Naive thymus-derived CD4-positive, alpha-beta T cell (primary cell): ENCODE measurements around the gene BCL7A. TPM values are rescaled to one million over a fixed set of nuclear protein-coding genes. Genes with fewer than 3 reads are reported as not detected.

Experiments
- ATAC-seq: fragments of 150-1000 bp; cut with Tn5 transposase; 2 replicates; pipeline ENCODE4 v1.10.0; 2021; ENCODE audit warnings: mild to moderate bottlenecking, moderate library complexity
- CTCF ChIA-PET: fragments of 350-600 bp; sonication (Branson Sonifier 250); formaldehyde crosslinking; loops from one replicate; lab custom pipeline; 2021; ENCODE audit warnings: antibody characterized with exemption; lab: Charles Lee
- POLR2A ChIA-PET: fragments of 350-600 bp; sonication (Branson Sonifier 250); formaldehyde crosslinking; loops from one replicate; lab custom pipeline; 2021; ENCODE audit warnings: antibody characterized with exemption, inconsistent platforms; lab: Charles Lee
- DNase-seq, 9 donors: peaks; one replicate each; pipeline versions ENCODE4 v3.0.0 to v3.0.0-alpha.2; 2020 to 2022; ENCODE audit warnings: mixed read lengths in 1 of 9
- H3K27ac ChIP-seq: one replicate; pipeline ENCODE4 v1.7.0; 2013; ENCODE audit warnings: mild to moderate bottlenecking, low read depth, low read length, moderate library complexity
- H3K27me3 ChIP-seq, 2 donors: one replicate each; pipeline ENCODE4 v1.7.0; 2013; ENCODE audit warnings: low read length in 2 of 2, mild to moderate bottlenecking in 2 of 2, moderate library complexity in 2 of 2; ENCODE audit not compliant: control insufficient read depth in 2 of 2, insufficient read depth in 2 of 2
- H3K36me3 ChIP-seq, 3 experiments: 1 replicate in 2 of 3; 2 replicates in 1 of 3; pipeline ENCODE4 v1.7.0; 2013; ENCODE audit warnings: low read length in 3 of 3, mild to moderate bottlenecking in 3 of 3, moderate library complexity in 1 of 3; ENCODE audit not compliant: insufficient read depth in 3 of 3, control insufficient read depth in 2 of 3
- H3K4me1 ChIP-seq, 2 donors: one replicate each; pipeline ENCODE4 v1.7.0; 2013; ENCODE audit warnings: low read length in 2 of 2, mild to moderate bottlenecking in 2 of 2, moderate library complexity in 1 of 2; ENCODE audit not compliant: control insufficient read depth in 2 of 2, insufficient read depth in 2 of 2
- H3K4me3 ChIP-seq: 2 replicates; pipeline ENCODE4 v1.7.0; 2013; ENCODE audit warnings: mild to moderate bottlenecking, low read length
- H3K9me3 ChIP-seq, 3 experiments: 1 replicate in 2 of 3; 2 replicates in 1 of 3; pipeline ENCODE4 v1.7.0; 2013; ENCODE audit warnings: low read length in 3 of 3; ENCODE audit not compliant: control insufficient read depth in 2 of 3
- H3K27ac Mint-ChIP-seq, 9 donors: one replicate each; pipeline ENCODE4 v1.8.0; 2020 to 2022; ENCODE audit warnings: mixed read lengths in 9 of 9, mild to moderate bottlenecking in 8 of 9, moderate library complexity in 5 of 9, inconsistent platforms in 2 of 9
- H3K27me3 Mint-ChIP-seq, 5 donors: one replicate each; pipeline ENCODE4 v1.8.0; 2021 to 2022; ENCODE audit warnings: mixed read lengths in 5 of 5, mild to moderate bottlenecking in 1 of 5
- H3K36me3 Mint-ChIP-seq, 5 donors: one replicate each; pipeline ENCODE4 v1.8.0; 2020 to 2022; ENCODE audit warnings: mixed read lengths in 5 of 5, mild to moderate bottlenecking in 3 of 5, inconsistent platforms in 1 of 5
- H3K4me1 Mint-ChIP-seq, 7 donors: one replicate each; pipeline ENCODE4 v1.8.0; 2020 to 2022; ENCODE audit warnings: mixed read lengths in 7 of 7, mild to moderate bottlenecking in 3 of 7, inconsistent platforms in 1 of 7
- H3K4me3 Mint-ChIP-seq, 10 donors: one replicate each; pipeline ENCODE4 v1.8.0; 2020 to 2022; ENCODE audit warnings: mild to moderate bottlenecking in 10 of 10, mixed read lengths in 10 of 10, moderate library complexity in 6 of 10, inconsistent platforms in 2 of 10
- H3K9me3 Mint-ChIP-seq, 11 donors: one replicate each; pipeline ENCODE4 v1.8.0; 2020 to 2022; ENCODE audit warnings: mixed read lengths in 11 of 11, mild to moderate bottlenecking in 4 of 11, inconsistent platforms in 1 of 11, moderate library complexity in 1 of 11
- intact Hi-C, 2 donors: fragments of 100-400 bp; cut with micrococcal nuclease; formaldehyde crosslinking; loops; one replicate each; pipeline ENCODE4 v1.15.1; 2023
- polyA plus RNA-seq, 2 donors: library from polyadenylated mRNA; unstranded; fragments of 300-500 nt; fragmentation: Illumina TruSeq; gene quantifications; one replicate each; pipeline ENCODE4 v1.2.3, GENCODE V29; 2021
- total RNA-seq, 6 experiments: library from RNA in 5 of 6; stranded (reverse) in 5 of 6; gene quantifications; 1 replicate in 5 of 6; 2 replicates in 1 of 6; pipeline ENCODE4 v1.2.3 and lab custom pipeline; 2021 to 2026

Gene BCL7A
- total and polyA plus RNA-seq, 7 experiments from 2014 or later, result 4.0 to 11.9 (median 5.4) TPM

- Mint-ChIP-seq H3K27ac (peak overlapping the region in 7 of 9 donors; percentile 75 to 93 (median 86)), H3K36me3 (peaks cover 8 to 32% (median 12%) of the 10 kb centered on the region in 5 donors), H3K4me1 (peaks cover 0 to 83% (median 76%) of the 10 kb centered on the region in 7 donors), H3K27me3 (no peaks in the 10 kb centered on the region), H3K9me3 (peaks cover 0 to 2% (median 0%) of the 10 kb centered on the region in 11 donors), H3K4me3 (peak overlapping the region in 4 of 10 donors; percentile 18 to 92 (median 70))
- Histone ChIP-seq H3K9me3 (no peaks in the 10 kb centered on the region), H3K27ac (no peak overlapping the region), H3K4me1 (peaks cover 25 to 68% of the 10 kb centered on the region in 2 donors), H3K27me3 (no peaks in the 10 kb centered on the region), H3K36me3 (peaks cover 0 to 6% (median 0%) of the 10 kb centered on the region in 3 experiments), H3K4me3 (no peak overlapping the region)
- ChIA-PET POLR2A (interaction anchor here (1.0 to 8.7 kb wide), 3 partner anchors 9 to 18 kb away, joined by 3 to 95 read pairs (median 5); no protein-coding TSS in a partner anchor), CTCF (interaction anchor here (0.7 to 1.8 kb wide), 3 partner anchors 10 to 38 kb away, joined by 3 to 8 read pairs (median 5); no protein-coding TSS in a partner anchor)
- ATAC-seq, result no peak
- intact Hi-C loops, result loop anchor here in 1 of 2 donors (10.0 kb wide), 1 partner anchor 880 kb away; the partner anchor contains the start of gene ABCB9
- DNase-seq, result no peak
Measured at GRCh38 chr12:122084857-122085405, 63.2 kb downstream of the BCL7A start.

- Mint-ChIP-seq H3K36me3 (peaks cover 8 to 30% (median 12%) of the 10 kb centered on the region in 5 donors), H3K4me3 (peak overlapping the region in 9 of 10 donors; percentile 52 to 92 (median 79)), H3K27ac (peak overlapping the region in 7 of 9 donors; percentile 57 to 96 (median 88)), H3K27me3 (no peaks in the 10 kb centered on the region), H3K9me3 (no peaks in the 10 kb centered on the region), H3K4me1 (peaks cover 0 to 87% (median 69%) of the 10 kb centered on the region in 7 donors)
- ChIA-PET POLR2A (interaction anchor here (0.9 to 8.7 kb wide), 4 partner anchors 10 to 1342 kb away, joined by 3 to 95 read pairs (median 6); no protein-coding TSS in a partner anchor), CTCF (interaction anchor here (0.7 to 1.8 kb wide), 4 partner anchors 10 to 31 kb away, joined by 3 to 8 read pairs (median 4); no protein-coding TSS in a partner anchor)
- DNase-seq, result no peak
- Histone ChIP-seq H3K36me3 (peaks cover 0 to 6% (median 0%) of the 10 kb centered on the region in 3 experiments), H3K9me3 (no peaks in the 10 kb centered on the region), H3K27ac (peak overlapping the region; percentile 39), H3K27me3 (no peaks in the 10 kb centered on the region), H3K4me3 (no peak overlapping the region), H3K4me1 (peaks cover 18 to 75% of the 10 kb centered on the region in 2 donors)
- intact Hi-C loops, result loop anchor here in 1 of 2 donors (10.0 kb wide), 1 partner anchor 879 kb away; the partner anchor contains the start of gene ABCB9
- ATAC-seq, result no peak
Measured at GRCh38 chr12:122085591-122085990, 63.9 kb downstream of the BCL7A start.

- Histone ChIP-seq H3K27ac (peak overlapping the region; percentile 39), H3K27me3 (no peaks in the 10 kb centered on the region), H3K4me3 (no peak overlapping the region), H3K36me3 (peaks cover 0 to 6% (median 0%) of the 10 kb centered on the region in 3 experiments), H3K9me3 (no peaks in the 10 kb centered on the region), H3K4me1 (peaks cover 13 to 80% of the 10 kb centered on the region in 2 donors)
- intact Hi-C loops, result loop anchor here in 1 of 2 donors (10.0 kb wide), 1 partner anchor 879 kb away; the partner anchor contains the start of gene ABCB9
- no peaks in the 10 kb centered on the region for H3K27me3 Mint-ChIP-seq
- POLR2A ChIA-PET, result interaction anchor here (0.9 to 8.7 kb wide), 3 partner anchors 13 to 1342 kb away, joined by 3 to 95 read pairs (median 6); no protein-coding TSS in a partner anchor
- peaks cover 8 to 31% (median 12%) of the 10 kb centered on the region in 5 donors for H3K36me3 Mint-ChIP-seq
- ATAC-seq (peak; percentile 19), DNase-seq (no peak)
- peak overlapping the region in 7 of 9 donors; percentile 64 to 96 (median 88) for H3K27ac Mint-ChIP-seq
- CTCF ChIA-PET, result interaction anchor here (0.5 to 1.8 kb wide), 4 partner anchors 10 to 32 kb away, joined by 3 to 8 read pairs (median 4); no protein-coding TSS in a partner anchor
- H3K4me3 Mint-ChIP-seq, result peak overlapping the region in 9 of 10 donors; percentile 52 to 92 (median 79)
- H3K9me3 Mint-ChIP-seq, result no peaks in the 10 kb centered on the region
- peaks cover 0 to 90% (median 67%) of the 10 kb centered on the region in 7 donors for H3K4me1 Mint-ChIP-seq
Measured at GRCh38 chr12:122086116-122086515, 64.4 kb downstream of the BCL7A start.

GRCh38 chr12:122086641-122087285, 65.1 kb downstream of the BCL7A start:
- peaks cover 9 to 31% (median 12%) of the 10 kb centered on the region in 5 donors for H3K36me3 Mint-ChIP-seq
- no peaks in the 10 kb centered on the region for H3K9me3 Mint-ChIP-seq
- Histone ChIP-seq H3K9me3 (no peaks in the 10 kb centered on the region), H3K36me3 (peaks cover 0 to 6% (median 0%) of the 10 kb centered on the region in 3 experiments), H3K27ac (peak overlapping the region; percentile 39), H3K27me3 (no peaks in the 10 kb centered on the region), H3K4me3 (no peak overlapping the region), H3K4me1 (peaks cover 6 to 86% of the 10 kb centered on the region in 2 donors)
- H3K4me3 Mint-ChIP-seq, result peak overlapping the region in 9 of 10 donors; percentile 1 to 92 (median 75)
- H3K27ac Mint-ChIP-seq, result peak overlapping the region in 6 of 9 donors; percentile 75 to 96 (median 90)
- ChIA-PET CTCF (interaction anchor here (0.5 to 1.8 kb wide), 2 partner anchors 9 to 10 kb away, joined by 3 to 8 read pairs; no protein-coding TSS in a partner anchor), POLR2A (interaction anchor here (0.9 to 8.7 kb wide), 3 partner anchors 12 to 36 kb away, joined by 3 to 95 read pairs (median 6); no protein-coding TSS in a partner anchor)
- H3K4me1 Mint-ChIP-seq, result peaks cover 0 to 91% (median 61%) of the 10 kb centered on the region in 7 donors
- ATAC-seq (no peak), DNase-seq (no peak)
- intact Hi-C loops, result loop anchor here in 1 of 2 donors (10.0 kb wide), 1 partner anchor 878 kb away; the partner anchor contains the start of gene ABCB9
- no peaks in the 10 kb centered on the region for H3K27me3 Mint-ChIP-seq

DNA sequence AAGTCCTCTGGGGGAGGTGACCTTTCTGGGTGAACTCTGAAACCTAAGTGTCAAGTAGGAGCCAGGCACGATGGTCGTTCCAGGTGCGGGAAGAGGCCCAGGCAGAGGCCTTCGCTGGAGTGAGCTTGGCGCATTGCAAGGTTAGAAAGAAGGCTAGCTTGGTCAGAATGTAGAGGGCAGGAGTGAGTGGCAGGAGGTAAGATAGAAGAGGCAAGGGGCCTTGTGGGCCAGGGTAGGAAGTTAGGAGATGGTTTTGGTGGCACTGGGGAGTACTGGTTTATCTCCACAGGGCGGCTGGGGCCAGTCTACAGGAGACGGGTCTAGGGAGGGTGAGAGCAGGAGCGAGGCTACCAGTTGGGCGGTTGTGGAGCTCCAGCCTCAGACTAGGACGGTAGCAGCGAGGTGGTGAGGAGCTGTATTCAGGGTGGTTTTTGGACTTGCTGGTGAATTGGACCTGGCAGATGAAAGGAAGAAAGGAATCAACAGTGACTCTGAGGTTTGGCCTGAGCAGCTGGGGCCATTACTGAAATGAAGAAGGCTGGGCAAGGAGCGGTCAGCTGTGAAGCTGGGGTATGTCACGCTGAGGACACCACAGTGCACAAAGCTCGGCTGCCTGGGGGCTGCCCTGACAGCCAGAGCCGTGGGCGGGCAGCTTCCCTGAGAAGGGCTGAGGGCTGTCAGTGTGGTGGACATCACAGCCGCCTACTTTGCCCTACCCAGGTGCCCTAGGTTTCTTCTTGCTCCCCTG, 65.9 kb downstream of the BCL7A start:
- H3K9me3 Mint-ChIP-seq, result no peaks in the 10 kb centered on the region
- Histone ChIP-seq H3K27ac (peak overlapping the region; percentile 5), H3K9me3 (no peaks in the 10 kb centered on the region), H3K36me3 (peaks cover 0 to 6% (median 0%) of the 10 kb centered on the region in 3 experiments), H3K4me1 (peaks cover 6 to 86% of the 10 kb centered on the region in 2 donors), H3K4me3 (no peak overlapping the region), H3K27me3 (no peaks in the 10 kb centered on the region)
- no peak for ATAC-seq
- peaks cover 0 to 85% (median 52%) of the 10 kb centered on the region in 7 donors for H3K4me1 Mint-ChIP-seq
- H3K27ac Mint-ChIP-seq, result peak overlapping the region in 5 of 9 donors; percentile 75 to 96 (median 86)
- intact Hi-C loops, result loop anchor here (1.0 to 10.0 kb wide), 2 partner anchors 8 to 877 kb away; partner anchors contain the start of gene ABCB9 (in 1 of the 2)
- H3K27me3 Mint-ChIP-seq, result no peaks in the 10 kb centered on the region
- no peak for DNase-seq
- peaks cover 9 to 30% (median 12%) of the 10 kb centered on the region in 5 donors for H3K36me3 Mint-ChIP-seq
- ChIA-PET CTCF (interaction anchor here (0.7 to 2.7 kb wide), 6 partner anchors 9 to 48 kb away, joined by 3 to 15 read pairs (median 4); no protein-coding TSS in a partner anchor), POLR2A (interaction anchor here (0.9 to 8.7 kb wide), 4 partner anchors 9 to 35 kb away, joined by 3 to 95 read pairs (median 36); partner anchors contain the start of gene MLXIP)
- H3K4me3 Mint-ChIP-seq, result peak overlapping the region in 7 of 10 donors; percentile 23 to 92 (median 67)
